NCI-H146 (cell line): ENCODE measurements around the gene NECTIN1.
"Not testable (repeated sequence)": the region's sequence is repeated elsewhere in the genome, so short reads cannot be mapped to it uniquely, and the experiment has no call there.

Source experiments
- DNase-seq: peaks from one replicate; lab custom pipeline; 2025; lab: John Stamatoyannopoulos, UW

The NECTIN1 gene

DNA sequence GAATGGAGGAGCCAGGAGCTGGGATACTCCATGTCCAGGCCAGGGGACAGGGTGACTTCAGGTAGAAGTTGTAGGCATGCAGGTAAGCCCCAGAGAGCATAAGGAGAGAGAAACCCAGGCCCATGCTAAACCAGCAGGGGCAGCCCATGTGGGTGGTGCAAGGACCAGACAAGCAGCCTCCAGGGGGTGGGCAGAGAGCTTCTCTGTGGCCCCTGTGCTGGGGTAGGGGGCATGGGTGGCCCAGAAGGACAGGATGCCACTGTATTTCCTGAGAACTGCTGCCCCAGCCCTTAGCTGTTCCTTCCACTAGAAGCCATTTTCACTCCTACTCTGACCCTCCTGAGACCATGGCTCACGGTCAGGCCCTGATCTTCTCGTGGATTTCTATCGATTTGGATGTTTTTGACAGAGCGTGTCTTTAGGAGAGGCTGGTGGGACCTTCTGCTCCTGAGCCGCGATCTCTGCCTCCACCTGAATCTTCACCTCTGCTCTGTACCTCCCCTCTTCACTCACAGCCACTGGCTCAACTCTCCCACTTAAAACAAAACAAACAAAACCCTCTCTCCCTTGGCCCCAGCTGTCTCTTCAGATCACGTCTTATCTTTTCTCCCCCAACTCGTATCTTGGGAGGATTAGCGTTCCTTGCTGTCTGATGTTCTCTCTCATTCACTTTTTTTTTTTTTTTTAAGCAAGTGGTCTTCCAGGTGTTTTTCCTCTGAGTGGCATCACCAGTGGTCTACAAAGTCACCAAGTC is 112.2 kb downstream of the NECTIN1 start:
- DNase-seq: no peak

DNA sequence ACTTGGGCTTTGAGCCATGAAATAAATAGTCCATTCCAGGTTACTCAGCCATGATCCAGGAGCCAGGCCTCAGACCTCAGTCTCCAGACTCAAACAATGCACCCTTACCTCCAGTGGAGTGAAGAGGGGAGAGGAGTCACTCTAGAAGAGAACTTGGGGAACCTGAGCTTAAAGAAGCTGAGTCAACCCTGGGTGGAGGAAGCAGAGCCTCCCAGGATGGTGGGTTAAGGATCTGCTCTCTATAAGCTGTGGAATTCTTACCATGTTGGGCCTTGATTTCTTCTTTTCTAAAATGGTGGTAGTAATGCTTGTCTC is 113.2 kb downstream of the NECTIN1 start:
- DNase-seq: no peak

DNA sequence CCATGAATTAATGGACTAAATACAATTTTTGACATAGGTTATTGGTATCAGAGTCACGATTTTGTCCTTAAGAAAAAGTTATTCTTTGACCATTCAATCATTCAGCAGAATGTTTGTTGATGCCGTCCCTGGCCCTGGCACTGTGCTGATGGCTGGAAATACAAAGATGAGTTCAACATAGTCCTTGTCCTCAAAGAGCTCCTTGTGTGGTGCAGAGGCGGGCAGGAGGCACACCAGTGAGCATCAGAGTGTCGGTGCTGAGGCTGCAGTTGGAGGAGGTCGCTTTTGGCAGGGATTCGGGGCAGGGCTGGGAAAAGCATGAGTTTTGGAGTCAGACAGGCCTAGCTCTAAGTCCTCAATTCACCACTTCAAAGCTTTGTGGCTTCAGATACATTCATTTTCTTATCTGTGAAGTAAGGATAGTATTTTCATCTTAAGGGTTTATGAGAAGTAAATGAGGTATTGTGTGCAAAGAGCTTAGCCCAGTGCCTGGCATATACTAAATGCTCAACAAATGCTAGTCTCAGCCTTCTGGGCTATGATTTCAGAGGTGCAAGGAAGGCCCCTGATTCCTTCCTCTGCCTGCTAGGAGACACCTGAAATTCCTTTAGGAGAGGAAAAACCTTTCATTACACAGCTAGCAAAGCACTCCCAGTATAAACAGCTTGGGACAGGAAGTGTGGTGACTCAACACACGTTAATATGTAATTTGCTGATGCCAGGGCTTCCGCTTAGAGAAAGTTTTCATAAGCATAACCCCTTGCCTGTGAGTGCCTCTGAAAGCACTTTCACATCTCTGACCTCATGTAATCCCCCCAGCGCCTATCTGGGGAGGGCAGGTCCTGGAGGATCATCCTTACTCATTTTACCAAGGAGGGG is 113.8 kb downstream of the NECTIN1 start:
- DNase-seq: no peak

DNA sequence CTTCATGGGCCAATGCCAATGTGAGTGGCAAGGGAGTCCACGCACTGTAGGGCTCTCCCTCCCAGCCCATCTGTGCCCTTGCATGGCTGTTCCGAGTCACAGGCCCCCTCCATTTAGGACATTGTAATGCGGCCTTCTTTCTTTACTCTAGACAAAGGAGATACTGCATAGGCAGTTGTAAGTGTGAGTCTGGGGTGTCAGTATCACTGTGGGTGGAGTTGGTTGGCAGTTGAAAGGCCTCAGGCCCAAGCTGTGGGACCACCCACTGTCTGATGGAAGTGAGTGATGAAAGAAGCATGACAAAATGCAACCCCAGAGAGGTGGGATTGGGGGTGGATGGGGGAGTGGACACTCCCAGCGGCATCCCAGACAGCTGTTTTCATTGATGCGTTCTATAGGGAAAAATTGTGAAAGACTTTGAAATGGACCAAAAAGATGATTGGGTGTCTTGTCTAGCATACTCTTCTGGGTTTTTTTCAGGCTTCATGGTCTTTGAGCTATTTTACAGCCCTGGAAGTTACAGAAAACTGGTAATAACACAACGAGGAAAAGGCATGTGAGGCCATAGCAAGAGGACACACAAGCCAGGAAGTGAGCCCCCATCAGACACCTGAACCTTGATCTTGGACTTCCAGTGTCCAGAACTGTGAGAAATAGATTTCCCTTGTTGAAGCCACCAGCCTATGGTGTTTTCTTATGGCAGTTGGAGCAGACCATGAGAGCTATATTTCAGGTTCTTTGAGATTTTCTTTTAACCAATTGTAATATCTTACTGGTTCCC is 114.6 kb downstream of the NECTIN1 start:
- no peak for DNase-seq

DNA sequence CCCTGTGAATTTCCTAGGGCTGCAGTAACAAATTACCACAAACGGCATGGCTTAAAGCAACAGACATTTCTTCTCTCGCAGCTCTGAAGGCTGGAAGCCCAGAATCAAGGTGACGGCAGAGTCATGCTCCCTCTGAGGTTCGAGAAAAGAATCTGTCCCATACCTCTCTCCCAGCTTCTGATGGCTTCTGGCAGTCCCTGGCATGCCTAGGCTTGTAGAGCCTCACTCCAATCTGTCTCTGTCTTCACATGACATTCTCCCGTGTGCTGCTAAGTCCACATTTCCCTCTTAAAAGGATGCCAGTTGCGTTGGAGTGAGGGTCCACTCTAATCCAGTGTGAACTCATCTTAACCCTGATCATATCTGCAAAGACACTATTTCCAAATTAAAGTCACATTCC is 116.2 kb downstream of the NECTIN1 start:
- no peak for DNase-seq

DNA sequence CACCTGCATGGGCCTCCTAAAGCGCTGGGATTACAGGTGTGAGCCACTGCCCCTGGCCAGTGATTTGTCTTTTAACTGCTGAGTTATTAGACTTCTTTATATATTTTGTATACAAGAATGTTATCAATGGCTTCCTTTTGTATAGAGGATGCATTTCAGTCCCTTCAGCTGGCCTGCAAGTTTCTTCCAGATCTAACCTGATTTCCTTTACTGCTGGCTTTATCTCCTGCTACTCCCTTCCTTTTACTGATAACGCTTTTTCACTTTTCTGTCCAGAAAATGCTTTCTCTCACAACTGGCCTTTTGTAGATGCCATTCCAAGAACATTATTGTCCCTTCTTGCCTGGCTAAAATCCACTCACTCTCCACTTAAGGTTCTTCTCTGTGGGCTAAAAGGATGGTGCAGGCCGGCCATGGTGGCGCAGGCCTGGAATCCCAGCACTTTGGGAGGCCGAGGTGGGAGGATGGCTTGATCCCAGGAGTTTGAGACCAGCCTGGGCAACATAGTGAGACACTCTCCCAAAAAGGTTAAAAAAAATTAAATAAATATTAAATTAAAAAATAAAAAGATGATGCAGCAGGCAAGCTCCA is 118.1 kb downstream of the NECTIN1 start:
- DNase-seq: no peak

DNA sequence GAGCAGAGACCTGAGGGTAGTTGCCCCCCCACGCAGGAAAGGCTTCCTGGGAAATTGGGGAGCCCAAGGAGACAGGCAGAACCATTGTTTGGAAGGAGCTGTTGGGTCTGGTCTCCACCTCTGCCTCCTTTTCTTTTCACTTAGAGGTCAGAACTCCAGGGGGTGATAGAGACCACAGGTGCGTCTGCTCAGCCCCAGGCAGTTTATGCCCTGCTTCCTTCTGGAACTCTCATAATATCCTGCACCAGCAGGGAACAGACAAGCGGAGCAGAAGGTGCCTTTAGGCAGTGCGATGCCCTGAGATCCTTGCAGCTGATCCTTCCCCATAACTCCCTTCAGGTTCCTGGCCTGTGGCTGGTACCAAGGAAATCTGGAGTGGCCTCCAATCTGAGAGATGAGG is 120.2 kb downstream of the NECTIN1 start:
- peak; percentile 91 for DNase-seq

DNA sequence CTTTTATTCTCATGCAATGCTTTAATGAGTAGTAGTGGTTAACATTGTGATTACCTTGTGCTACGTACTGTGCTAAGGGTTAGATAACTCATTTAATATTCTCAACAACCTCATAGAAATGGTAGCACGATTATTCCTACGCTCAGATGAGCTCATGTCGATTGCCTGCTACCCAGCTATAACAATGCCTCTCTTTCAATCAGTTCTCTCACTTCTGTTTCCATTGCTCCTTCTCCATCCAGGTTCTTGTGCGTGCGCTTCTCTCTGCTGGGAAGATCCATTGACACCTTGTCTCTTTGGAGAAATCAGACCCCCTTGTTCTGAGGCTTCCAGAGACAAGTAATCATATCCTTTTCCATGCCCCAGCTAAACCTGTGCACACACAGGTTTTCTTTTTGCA is 120.8 kb downstream of the NECTIN1 start:
- DNase-seq: peak; percentile 49

DNA sequence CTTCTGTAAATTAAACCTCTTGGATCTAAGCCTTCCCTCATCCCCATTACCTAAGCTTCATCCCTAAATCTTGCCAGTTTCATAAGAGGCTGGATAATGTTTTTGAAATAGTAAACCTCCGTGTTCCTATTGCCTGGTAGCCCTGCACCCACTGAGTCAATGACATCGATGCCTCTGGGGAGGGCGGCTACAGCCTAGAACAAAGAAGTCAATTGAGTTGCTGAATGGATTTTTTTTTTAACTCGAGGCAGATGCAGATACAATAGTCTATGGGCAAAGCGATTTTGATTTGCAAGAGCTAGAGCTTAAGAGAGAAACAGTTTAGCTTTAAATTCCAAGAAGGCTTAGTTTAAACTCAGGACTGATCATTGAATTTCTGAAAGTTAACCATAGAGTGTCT is 121.3 kb downstream of the NECTIN1 start:
- DNase-seq: peak; percentile 78

DNA sequence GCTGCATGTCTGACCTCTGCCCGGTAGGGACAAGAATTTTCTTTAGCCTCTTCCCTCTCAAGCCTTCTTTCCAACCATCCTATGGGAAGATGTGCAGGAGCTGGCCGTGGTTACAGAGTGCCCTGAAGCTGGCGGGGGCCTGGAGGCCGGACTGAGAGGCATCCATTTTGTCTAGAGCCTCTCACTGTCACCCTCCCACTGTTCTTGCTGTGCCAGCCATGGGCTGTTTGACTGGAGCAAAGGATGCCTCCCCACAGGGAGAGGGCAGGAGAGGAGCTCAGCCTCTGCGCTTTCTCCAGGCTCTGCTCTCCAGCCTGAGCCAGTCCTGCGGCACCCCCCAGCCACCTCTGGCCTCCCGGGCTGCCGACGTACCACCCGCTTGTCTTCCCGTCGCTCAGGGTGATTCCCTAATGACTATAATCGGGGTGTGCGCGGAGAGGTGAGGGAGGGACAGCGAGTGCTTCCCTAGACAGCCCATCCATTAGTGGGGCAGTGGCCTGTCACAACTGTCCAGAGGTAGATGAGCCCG is 123.8 kb downstream of the NECTIN1 start:
- DNase-seq: peak; percentile 26

DNA sequence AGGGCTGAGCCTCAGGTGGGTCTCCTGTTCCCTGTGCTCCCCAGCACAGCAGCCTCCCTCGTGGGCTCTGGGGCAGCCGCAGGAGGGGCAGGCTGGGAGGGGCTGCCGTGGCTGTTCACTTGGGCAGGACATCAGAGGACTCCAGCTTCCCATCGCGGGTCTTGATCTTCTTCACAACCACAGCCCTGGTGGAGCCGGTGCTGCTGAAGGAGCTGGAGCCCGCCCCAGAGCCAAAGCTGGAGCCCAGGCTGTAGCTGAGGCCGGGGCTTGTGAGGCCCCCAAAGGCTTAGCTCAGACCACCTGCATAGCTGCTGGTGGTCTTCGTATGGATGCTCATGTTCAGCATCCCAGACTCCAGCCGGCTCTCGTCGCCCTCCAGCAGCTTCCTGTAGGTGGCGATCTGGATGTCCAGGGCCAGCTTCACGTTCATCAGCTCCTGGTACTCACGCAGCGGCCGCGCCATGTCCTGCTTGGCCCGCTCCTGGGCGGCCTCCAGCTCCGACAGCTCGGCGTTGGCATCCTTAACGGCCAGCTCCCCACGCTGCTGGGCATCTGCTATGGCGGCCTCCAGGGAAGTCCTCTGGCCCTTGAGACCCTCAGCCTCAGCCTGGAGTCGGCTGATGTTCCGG is 126.1 kb downstream of the NECTIN1 start:
- no peak for DNase-seq

DNA sequence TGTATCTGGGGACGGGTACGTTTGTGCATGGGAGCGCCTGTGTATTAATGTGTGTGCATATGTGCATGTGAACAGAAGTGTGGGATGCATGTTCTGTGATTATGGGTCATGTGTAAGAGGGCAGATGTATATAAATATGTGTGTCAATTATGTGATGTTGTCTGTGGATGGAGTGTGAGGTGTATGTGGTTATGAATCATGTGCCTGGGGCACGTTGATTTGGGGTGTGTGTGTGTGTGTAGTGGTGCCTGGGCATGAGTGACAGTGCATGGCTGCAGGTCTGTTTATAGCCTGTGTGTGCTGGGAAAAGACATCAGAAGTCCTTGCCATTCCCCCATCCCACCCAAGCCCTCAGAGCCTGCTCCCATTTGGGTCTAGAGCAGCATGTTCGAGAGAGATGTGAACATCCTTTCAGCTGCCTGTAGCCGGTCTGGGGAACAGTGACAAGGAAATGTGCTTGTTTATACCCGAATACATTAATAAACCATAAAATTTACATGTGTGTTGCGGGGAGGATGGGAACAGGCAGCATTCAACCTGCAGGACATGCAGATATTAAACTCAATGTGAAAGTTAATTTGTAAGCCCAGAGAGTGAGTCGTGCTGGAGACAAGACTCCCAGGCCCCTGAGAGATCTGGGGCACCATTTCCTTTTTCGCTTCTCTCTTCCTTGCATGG is 129.0 kb downstream of the NECTIN1 start:
- no peak for DNase-seq

DNA sequence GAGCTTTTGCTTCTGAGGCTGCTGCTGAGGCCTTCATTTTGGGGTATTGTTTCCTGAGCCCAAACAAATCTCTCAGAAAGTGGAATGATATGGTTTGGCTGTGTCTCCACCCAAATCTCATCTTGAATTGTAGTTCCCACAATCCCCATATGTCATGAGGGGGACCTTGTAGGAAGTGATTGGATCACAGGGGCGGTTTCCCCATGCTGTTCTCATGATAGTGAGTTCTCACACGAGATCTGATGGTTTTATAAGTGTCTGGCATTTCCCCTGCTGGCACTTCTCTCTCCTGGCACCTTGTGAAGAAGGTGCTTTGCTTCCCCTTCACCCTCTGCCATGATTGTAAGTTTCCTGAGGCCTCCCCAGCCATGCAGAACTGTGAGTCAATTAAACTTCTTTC is 133.1 kb downstream of the NECTIN1 start:
- not testable (repeated sequence) for DNase-seq

DNA sequence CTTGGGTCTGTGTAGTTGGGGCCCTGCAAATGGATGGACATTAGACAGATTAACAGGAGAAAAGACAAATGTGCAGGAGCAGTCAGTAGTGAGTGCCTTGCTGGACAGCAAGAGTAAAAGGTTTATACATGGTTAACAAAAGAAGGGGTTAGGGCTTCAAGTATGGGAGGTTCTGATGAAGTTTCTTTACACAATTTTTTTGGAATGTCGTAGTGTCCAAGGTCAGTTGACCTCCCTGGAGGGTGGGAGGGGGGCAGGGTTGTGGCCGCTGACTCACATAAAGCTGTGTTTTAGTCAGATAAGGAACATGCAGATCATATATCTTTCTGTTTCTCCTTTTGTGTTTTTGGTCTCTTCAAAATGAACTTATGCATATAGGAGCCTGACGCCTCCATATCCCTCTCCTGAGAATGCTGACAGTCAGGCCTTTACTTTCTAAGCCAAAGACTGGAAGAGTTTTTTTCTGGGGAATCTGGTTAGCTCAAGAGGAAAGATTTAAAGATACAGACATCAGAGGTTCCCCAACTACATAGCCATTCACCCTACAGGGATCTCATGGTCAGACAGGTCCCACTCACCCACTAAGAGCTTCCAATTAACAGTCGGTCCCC is 134.3 kb downstream of the NECTIN1 start:
- DNase-seq: no peak

DNA sequence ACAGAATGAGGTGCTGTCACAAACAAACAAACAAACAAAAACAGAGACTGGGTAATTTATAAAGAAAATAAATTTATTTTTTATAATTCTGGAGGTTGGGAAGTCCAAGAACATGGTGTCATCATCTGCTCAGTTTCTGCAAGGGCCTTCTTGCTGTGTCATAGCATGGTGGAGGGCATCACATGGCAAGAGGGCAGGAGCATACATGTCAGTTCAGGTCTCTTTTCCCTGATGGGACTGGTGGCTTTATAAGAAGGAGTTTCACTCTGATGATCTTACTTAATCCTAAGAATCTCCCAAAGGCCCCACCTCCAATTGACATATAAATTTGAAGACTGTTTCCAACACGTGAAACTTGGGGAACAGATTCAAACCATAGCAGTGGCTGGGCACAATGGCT is 135.7 kb downstream of the NECTIN1 start:
- DNase-seq: no peak

DNA sequence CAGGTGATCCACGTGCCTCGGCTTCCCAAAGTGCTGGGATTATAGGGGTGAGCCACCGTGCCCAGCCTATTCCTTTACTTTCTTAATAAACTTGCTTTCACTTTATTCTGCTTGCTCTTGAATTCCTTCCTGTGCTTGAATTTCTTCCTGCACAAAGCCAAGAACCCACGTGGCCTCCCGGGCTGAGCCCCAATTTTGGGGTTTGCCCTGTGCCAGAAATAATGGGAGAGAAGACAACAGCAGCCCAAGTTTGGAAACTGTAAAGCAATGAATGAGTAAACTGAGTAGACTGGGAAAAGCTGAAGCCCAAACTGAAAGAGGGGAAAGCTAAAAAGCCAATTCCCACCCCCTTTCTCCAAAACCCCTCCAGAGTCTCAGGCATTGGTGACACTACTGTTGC is 136.4 kb downstream of the NECTIN1 start:
- DNase-seq: no peak

DNA sequence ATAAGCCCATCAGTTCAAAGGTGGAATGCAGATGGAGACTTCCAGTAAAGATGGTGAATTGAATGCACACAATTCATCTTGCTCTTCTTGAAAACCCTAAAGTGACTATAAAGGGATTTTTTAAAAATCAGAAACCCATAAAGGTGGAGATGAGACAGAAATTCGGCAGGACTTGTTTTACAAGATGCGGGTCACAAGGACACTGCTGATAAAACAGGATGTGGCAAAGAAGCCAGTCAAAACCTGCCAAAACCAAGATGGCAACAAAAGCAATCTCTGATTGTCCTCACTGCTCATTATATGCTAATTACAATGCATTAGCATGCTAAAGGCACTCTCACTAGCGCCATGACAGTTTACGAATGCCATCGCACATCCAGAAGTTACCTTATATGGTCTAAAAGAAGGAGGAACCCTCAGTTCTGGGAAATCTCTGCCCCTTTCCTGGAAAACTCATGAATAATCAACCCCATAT is 137.1 kb downstream of the NECTIN1 start:
- DNase-seq: no peak

DNA sequence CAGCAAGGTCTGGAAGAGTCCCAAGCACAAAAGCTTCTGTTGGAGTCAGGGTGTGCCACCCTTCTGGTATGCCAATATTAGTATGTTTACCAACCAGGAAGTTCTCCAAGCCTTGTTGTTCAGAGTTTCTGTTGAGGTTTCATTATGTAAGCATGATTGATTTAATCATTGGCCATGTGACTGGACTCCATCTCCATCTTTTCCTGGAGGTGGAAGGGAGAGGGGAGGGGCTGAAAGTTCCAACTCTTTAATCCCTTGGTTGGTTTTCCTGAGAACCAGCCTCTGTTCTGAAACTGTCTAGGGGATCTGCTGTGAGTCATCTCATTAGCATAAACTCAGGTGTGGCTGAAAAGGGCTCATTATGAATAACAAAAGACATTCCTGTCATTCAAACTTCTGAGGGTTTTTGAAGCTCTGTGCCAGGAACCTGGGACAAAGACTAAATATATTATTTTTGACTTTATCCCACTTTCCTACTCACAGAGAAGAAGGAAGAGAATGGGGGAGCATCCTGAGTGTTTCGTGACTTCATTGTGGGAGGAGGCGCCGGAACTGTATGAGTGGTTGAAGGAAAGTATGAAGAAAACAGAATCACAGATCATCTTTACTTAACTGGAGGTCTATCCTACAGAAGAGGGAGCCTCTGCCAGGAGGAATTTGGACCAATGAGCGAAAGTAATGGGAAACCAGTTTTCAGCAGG is 138.2 kb downstream of the NECTIN1 start:
- no peak for DNase-seq

DNA sequence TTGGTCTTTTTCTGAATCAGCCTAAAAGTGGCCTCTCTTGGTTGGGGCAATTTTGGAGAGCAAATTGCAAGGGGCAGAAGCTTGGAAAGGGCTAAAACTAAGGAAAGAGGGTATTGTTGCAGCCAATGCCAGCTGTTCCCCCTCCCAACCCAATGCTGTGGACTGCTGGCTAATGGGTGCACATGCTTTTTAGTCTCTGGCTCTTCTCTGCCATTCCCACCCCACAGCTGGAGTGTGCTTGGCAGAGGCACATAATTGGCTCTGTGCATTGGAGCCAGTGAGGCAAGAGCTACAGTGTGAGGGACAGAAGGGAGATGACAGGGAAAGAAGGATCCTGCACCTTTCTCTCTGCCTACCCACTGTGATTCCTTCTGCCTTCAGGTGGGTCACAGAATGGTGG is 140.0 kb downstream of the NECTIN1 start:
- no peak for DNase-seq
